ENCODE measurements around the gene PTPRK.

GRCh38 chr6:128339635-128340450 lies 180.6 kb downstream of the PTPRK start:
- TF ChIP-seq CTCF (conservative IDR thresholded peaks at IDR 0.05 in 1 of 2, IDR thresholded peaks at IDR 0.05 in 1 of 2; ENCODE audit: extremely low read depth in 1 of 2, insufficient read depth in 1 of 2, low read depth in 1 of 2, low read length in 2 of 2) (no peak), EZH2 (IDR thresholded peaks at IDR 0.05; ENCODE audit: borderline replicate concordance, low read length) (no peak)
